NCI-H2227 (cell line): ENCODE data around the gene SEM1.
A peak's percentile ranks its signal among the peaks of the same experiment; 100 is the strongest.
"Not testable (repeated sequence)": the region's sequence is repeated elsewhere in the genome, so short reads cannot be mapped to it uniquely, and the experiment has no call there.

Source experiments
- DNase-seq: peaks from one replicate; lab custom pipeline; 2025; ENCODE audit not compliant: unreplicated experiment; lab: John Stamatoyannopoulos, UW

SEM1 gene

GRCh38 chr7:96707901-96708774 is 1.5 kb downstream of the SEM1 start:
- DNase-seq = no peak

- no peak for DNase-seq
Observed at GRCh38 chr7:96701258-96701657, 8.4 kb downstream of the SEM1 start.

GRCh38 chr7:96700516-96700915 is 9.1 kb downstream of the SEM1 start:
- no peak for DNase-seq

GRCh38 chr7:96699219-96699871 is 10.3 kb downstream of the SEM1 start:
- DNase-seq = no peak

- not testable (repeated sequence) for DNase-seq
Observed at GRCh38 chr7:96698449-96698848, 11.2 kb downstream of the SEM1 start.

GRCh38 chr7:96697822-96698221 is 11.8 kb downstream of the SEM1 start:
- DNase-seq = no peak

- DNase-seq = no peak
Observed at GRCh38 chr7:96695581-96695980, 14.1 kb downstream of the SEM1 start.

GRCh38 chr7:96694082-96694481 is 15.6 kb downstream of the SEM1 start:
- DNase-seq = no peak

- DNase-seq = no peak
Observed at GRCh38 chr7:96691702-96692101, 17.9 kb downstream of the SEM1 start.

GRCh38 chr7:96689414-96689813 is 20.2 kb downstream of the SEM1 start:
- no peak for DNase-seq

GRCh38 chr7:96686305-96686704 is 23.3 kb downstream of the SEM1 start:
- no peak for DNase-seq

GRCh38 chr7:96685755-96686154 is 23.9 kb downstream of the SEM1 start:
- no peak for DNase-seq

- no peak for DNase-seq
Observed at GRCh38 chr7:96685353-96685752, 24.3 kb downstream of the SEM1 start.

GRCh38 chr7:96679886-96680285 is 29.8 kb downstream of the SEM1 start:
- DNase-seq = no peak

GRCh38 chr7:96676919-96677318 is 32.7 kb downstream of the SEM1 start:
- peak; percentile 47 for DNase-seq

GRCh38 chr7:96675548-96675947 is 34.1 kb downstream of the SEM1 start:
- DNase-seq = peak; percentile 28

- DNase-seq = no peak
Observed at GRCh38 chr7:96674565-96674964, 35.1 kb downstream of the SEM1 start.

- DNase-seq = no peak
Observed at GRCh38 chr7:96671854-96672253, 37.8 kb downstream of the SEM1 start.

- no peak for DNase-seq
Observed at GRCh38 chr7:96670338-96671289, 39.0 kb downstream of the SEM1 start.

GRCh38 chr7:96669812-96670211 is 39.8 kb downstream of the SEM1 start:
- DNase-seq = no peak

GRCh38 chr7:96667026-96667425 is 42.6 kb downstream of the SEM1 start:
- DNase-seq = no peak
